Inferior parietal cortex (tissue), 1 donor: Measurements from ENCODE around the gene DSG4.

ENCODE experiments used
- DNase-seq: peaks from one replicate; pipeline ENCODE4 v3.0.0-alpha.2; 2016; ENCODE audit errors: extremely low spot score

Gene DSG4

DNA sequence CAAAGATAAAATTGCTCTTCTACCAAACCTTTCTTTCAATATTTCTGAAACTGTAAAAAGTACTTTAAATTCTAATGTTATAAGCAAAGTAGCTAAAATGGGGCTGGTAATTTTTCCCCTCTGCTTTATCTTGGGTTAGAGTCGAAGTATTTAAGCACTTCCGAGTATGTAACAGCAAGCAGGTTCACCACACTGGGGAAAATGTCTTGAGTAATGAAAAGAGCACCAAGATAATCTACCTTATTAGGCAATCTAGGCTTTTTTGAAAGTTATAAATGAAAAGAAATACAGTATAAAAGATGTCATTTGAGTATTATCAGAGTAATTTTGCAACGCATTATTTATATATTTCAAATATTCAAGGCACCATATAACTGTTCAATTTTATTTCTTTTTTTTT, 70.3 kb downstream of the DSG4 start:
- no peak for DNase-seq

DNA sequence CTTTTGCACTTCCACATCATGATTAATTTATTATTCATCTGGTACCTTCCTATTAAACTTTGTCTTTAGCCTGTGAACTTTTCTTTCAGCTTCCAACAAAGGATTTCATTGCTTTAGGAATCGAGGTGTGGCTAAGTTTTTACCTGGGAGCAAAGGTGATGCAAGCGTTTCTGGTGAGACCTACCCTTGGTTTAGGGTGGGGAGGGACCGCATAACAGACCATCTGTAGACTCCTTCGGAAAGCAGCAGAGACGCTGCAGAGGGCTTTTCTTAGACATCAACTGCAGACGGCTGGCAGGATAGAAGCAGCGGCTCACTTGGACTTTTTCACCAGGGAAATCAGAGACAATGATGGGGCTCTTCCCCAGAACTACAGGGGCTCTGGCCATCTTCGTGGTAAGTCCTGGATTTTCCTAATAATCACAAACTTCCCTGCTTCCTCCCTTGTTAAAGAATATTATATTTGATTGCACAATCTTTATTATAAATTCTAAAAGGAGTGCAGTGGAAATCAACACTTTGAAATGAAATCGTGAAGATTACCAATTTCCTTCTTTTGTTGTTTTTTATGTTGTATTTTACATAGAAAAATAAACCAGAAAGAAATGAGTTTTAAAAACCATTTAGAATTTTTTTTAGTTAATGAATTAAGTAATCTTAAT, 71.1 kb downstream of the DSG4 start, which contains the start of gene DSG3:
Gene DSG3, plus strand, starts transcription at position 212 of the 662 bp plus-strand sequence. Its CDS starts 137 bp downstream, at position 349.
- no peak for DNase-seq

GRCh38 chr18:31450409-31450808, 73.8 kb downstream of the DSG4 start:
- no peak for DNase-seq

DNA sequence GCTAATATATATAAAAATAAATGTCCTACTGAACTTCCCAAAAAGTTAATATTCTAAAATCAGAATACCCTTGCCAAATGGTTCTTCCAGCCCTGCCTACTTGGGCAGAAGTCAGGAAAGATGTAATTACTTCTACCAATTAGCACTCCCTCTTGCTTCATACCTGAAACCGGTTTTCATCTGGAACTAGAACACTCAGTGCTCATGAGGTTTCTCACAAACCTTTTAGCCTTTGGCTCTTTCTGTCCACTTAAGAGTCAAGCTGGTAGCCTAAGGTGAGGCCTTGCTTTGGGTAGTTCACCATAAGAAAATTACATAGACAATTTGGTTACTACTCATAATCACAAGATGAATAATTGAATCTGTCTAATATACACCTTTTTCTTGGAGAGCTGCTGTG, 75.0 kb downstream of the DSG4 start:
- no peak for DNase-seq

- DNase-seq = no peak
Measured at GRCh38 chr18:31454066-31454708, 77.6 kb downstream of the DSG4 start.
